Keratinocyte (primary cell): Measurements from ENCODE around the gene TTYH2. TPM values are rescaled to one million over a fixed set of nuclear protein-coding genes. Genes with fewer than 3 reads are reported as not detected.

Experiments used
- DNase-seq: peaks from one replicate; pipeline ENCODE4 v3.0.0-alpha.2; 2011; ENCODE audit warnings: low read depth, missing footprints, low spot score
- FAIRE-seq: peaks from 2 replicates; lab custom pipeline; 2011; peaks lifted over from hg19 to GRCh38; lab: Jason Lieb, UNC
- H2AFZ ChIP-seq: 2 replicates; pipeline ENCODE4 v1.6.0; 2012; ENCODE audit warnings: low read length, control low read depth, inconsistent platforms; ENCODE audit not compliant: control insufficient read depth
- H3K27ac ChIP-seq: 2 replicates; pipeline ENCODE4 v1.5.1; 2011; ENCODE audit warnings: low read length; ENCODE audit not compliant: control insufficient read depth, insufficient read depth
- H3K27me3 ChIP-seq: 3 replicates; pipeline ENCODE4 v1.6.0; 2011; ENCODE audit warnings: low read length; ENCODE audit not compliant: control insufficient read depth, insufficient read depth; ENCODE audit errors: extremely low read depth
- H3K36me3 ChIP-seq, 2 experiments: 2 replicates in 1 of 2; 3 replicates in 1 of 2; pipeline ENCODE4 v1.5.1; 2011; ENCODE audit warnings: low read length in 2 of 2, mild to moderate bottlenecking in 1 of 2; ENCODE audit not compliant: control insufficient read depth in 2 of 2, insufficient read depth in 2 of 2; ENCODE audit errors: extremely low read depth in 1 of 2
- H3K4me1 ChIP-seq: 3 replicates; pipeline ENCODE4 v1.5.1; 2011; ENCODE audit warnings: low read length; ENCODE audit not compliant: control insufficient read depth, insufficient read depth; ENCODE audit errors: extremely low read depth
- H3K4me2 ChIP-seq: 3 replicates; pipeline ENCODE4 v1.6.0; 2011; ENCODE audit warnings: low read depth, low read length; ENCODE audit not compliant: control insufficient read depth, insufficient read depth; ENCODE audit errors: extremely low read depth
- H3K4me3 ChIP-seq, 3 experiments: fragments of 200-600 bp in 1 of 3; sonication (generic) in 1 of 3; 2 replicates in 2 of 3; 3 replicates in 1 of 3; pipeline ENCODE4 v1.5.1; 2011 to 2016; ENCODE audit warnings: low read length in 3 of 3, mild to moderate bottlenecking in 3 of 3, control low read depth in 2 of 3, inconsistent platforms in 1 of 3, low read depth in 1 of 3, mixed read lengths in 1 of 3, mixed run types in 1 of 3, moderate library complexity in 1 of 3; ENCODE audit not compliant: control insufficient read depth in 2 of 3, insufficient read depth in 2 of 3; ENCODE audit errors: extremely low read depth in 1 of 3
- H3K79me2 ChIP-seq: 2 replicates; pipeline ENCODE4 v1.6.0; 2012; ENCODE audit warnings: low read length; ENCODE audit not compliant: control insufficient read depth, insufficient read depth
- H3K9ac ChIP-seq: 3 replicates; pipeline ENCODE4 v1.6.0; 2011; ENCODE audit warnings: low read length; ENCODE audit not compliant: control insufficient read depth, insufficient read depth; ENCODE audit errors: extremely low read depth
- H3K9me1 ChIP-seq: 3 replicates; pipeline ENCODE4 v1.6.0; 2011; ENCODE audit warnings: low read length; ENCODE audit not compliant: control insufficient read depth, insufficient read depth; ENCODE audit errors: extremely low read depth
- H3K9me3 ChIP-seq: 2 replicates; pipeline ENCODE4 v1.5.1; 2012; ENCODE audit warnings: low read depth, low read length; ENCODE audit not compliant: control insufficient read depth
- H4K20me1 ChIP-seq: 3 replicates; pipeline ENCODE4 v1.6.0; 2011; ENCODE audit warnings: low read length; ENCODE audit not compliant: control insufficient read depth, insufficient read depth; ENCODE audit errors: extremely low read depth
- CTCF ChIP-seq, 3 experiments: IDR thresholded peaks in 1 of 3; conservative IDR thresholded peaks in 1 of 3; optimal IDR thresholded peaks in 1 of 3; 2 replicates in 2 of 3; 3 replicates in 1 of 3; pipeline versions ENCODE3 to v1.5.1; 2011; ENCODE audit warnings: low read length in 3 of 3, mild to moderate bottlenecking in 3 of 3, moderate library complexity in 2 of 3, control low read depth in 1 of 3, inconsistent platforms in 1 of 3; ENCODE audit not compliant: insufficient read depth in 2 of 3; ENCODE audit errors: extremely low read depth in 1 of 3
- EZH2 ChIP-seq: IDR thresholded peaks from one replicate; pipeline ENCODE4 v1.6.1; 2012; ENCODE audit warnings: inconsistent platforms, mild to moderate bottlenecking, low read length, moderate library complexity
- dilution Hi-C: fragments of 300-500 bp; cut with MboI; formaldehyde crosslinking; loops from one replicate; pipeline ENCODE4 v1.7.0; 2020; ENCODE audit warnings: low sequenced_read_pairs; ENCODE audit not compliant: extremely low pct_ligation_motif_present
- polyA plus RNA-seq, 5 experiments: library from polyadenylated mRNA; depleted of rRNA in 3 of 5; stranded (reverse) in 3 of 5; stranded (forward) in 1 of 5; unstranded in 1 of 5; fragments of >200 nt; gene quantifications; 1 replicate in 1 of 5; 2 replicates in 3 of 5; 3 replicates in 1 of 5; pipeline versions ENCODE4 v1.2.1 to v1.2.3, GENCODE V29; 2011 to 2012; ENCODE audit warnings: missing spikeins in 2 of 5, low read depth in 1 of 5, low replicate concordance in 1 of 5

TTYH2 gene
- polyA plus RNA-seq, 1 donor (not counting 4 experiments of a cell fraction or from before 2014, with no cell fraction given), result 3.7 TPM

DNA sequence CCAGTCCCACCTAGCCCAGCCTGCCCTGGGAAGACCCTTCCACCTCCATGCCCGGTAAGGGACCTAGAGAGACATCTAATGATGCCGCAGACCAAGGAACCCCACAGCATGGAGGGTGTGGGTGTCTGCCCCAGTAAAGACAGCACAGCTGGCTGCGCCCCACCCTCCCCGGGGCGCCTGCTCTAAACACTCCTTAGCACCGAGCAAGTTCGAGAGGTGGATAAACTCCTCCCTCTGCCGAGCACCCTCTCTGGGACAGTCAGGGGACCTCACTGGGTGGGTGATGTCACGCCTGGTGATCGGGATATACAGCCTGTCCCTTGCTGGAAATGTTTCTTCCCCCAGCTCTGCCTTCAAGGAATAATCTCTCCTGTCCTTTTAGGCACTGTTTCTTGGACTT is 43.9 kb downstream of the TTYH2 start:
- H3K9ac ChIP-seq, result no peak overlapping the region
- H3K9me3 ChIP-seq, result no peaks in the 10 kb centered on the region
- no peaks in the 10 kb centered on the region for H4K20me1 ChIP-seq
- dilution Hi-C loops, result no loop called here
- H2AFZ ChIP-seq, result no peak overlapping the region
- H3K4me2 ChIP-seq, result no peak overlapping the region
- DNase-seq, result no peak
- H3K4me1 ChIP-seq, result no peaks in the 10 kb centered on the region
- no peak overlapping the region for H3K27ac ChIP-seq
- H3K79me2 ChIP-seq, result no peaks in the 10 kb centered on the region
- H3K27me3 ChIP-seq, result peaks cover 16% of the 10 kb centered on the region
- no peaks in the 10 kb centered on the region for H3K9me1 ChIP-seq
- no peak for FAIRE-seq
- H3K36me3 ChIP-seq, result no peaks in the 10 kb centered on the region
- no peak overlapping the region for H3K4me3 ChIP-seq
- TF ChIP-seq EZH2 (no peak), CTCF (optimal IDR thresholded peaks at IDR 0.05 in 1 of 3, IDR thresholded peaks at IDR 0.05 in 1 of 3, conservative IDR thresholded peaks at IDR 0.05 in 1 of 3; ENCODE audit: extremely low read depth in 1 of 3, insufficient read depth in 2 of 3, low read length in 3 of 3) (no peak)

- FAIRE-seq (no peak), DNase-seq (no peak)
- no peak overlapping the region for H3K4me3 ChIP-seq
- H3K36me3 ChIP-seq, result no peaks in the 10 kb centered on the region
- peaks cover 16% of the 10 kb centered on the region for H3K27me3 ChIP-seq
- no peaks in the 10 kb centered on the region for H3K9me3 ChIP-seq
- no peak overlapping the region for H2AFZ ChIP-seq
- dilution Hi-C loops, result no loop called here
- H3K9me1 ChIP-seq, result no peaks in the 10 kb centered on the region
- no peak overlapping the region for H3K4me2 ChIP-seq
- no peak overlapping the region for H3K27ac ChIP-seq
- H4K20me1 ChIP-seq, result no peaks in the 10 kb centered on the region
- no peak for TF ChIP-seq EZH2
- TF ChIP-seq CTCF (optimal IDR thresholded peaks at IDR 0.05 in 1 of 3, IDR thresholded peaks at IDR 0.05 in 1 of 3, conservative IDR thresholded peaks at IDR 0.05 in 1 of 3; ENCODE audit: extremely low read depth in 1 of 3, insufficient read depth in 2 of 3, low read length in 3 of 3), result peak in 2 of 3 experiments; percentile 9 to 31
- H3K9ac ChIP-seq, result no peak overlapping the region
- H3K4me1 ChIP-seq, result no peaks in the 10 kb centered on the region
- no peaks in the 10 kb centered on the region for H3K79me2 ChIP-seq
These were observed 46.5 kb downstream of the TTYH2 start for GRCh38 chr17:74259667-74260524.
